HCT116 (cell line): ENCODE measurements around the gene VARS1. TPM values are rescaled to one million over a fixed set of nuclear protein-coding genes. Genes with fewer than 3 reads are reported as not detected.
A peak's percentile ranks its signal among the peaks of the same experiment; 100 is the strongest.

ENCODE experiments used
- ATAC-seq: fragments of 200-7000 bp; cut with Tn5 transposase; 2 replicates; pipeline ENCODE4 v1.9.1; 2020; ENCODE audit warnings: mild to moderate bottlenecking, moderate library complexity
- BruUV-seq: library from RNA; stranded (reverse); fragments of 400-500 nt; replicated peaks from 2 replicates; lab custom pipeline; 2021; lab: Mats Ljungman, UMichigan
- CTCF ChIA-PET: fragments of 300-600 bp; sonication (Branson Sonifier 250); formaldehyde crosslinking; loops from one replicate; lab custom pipeline; 2021; ENCODE audit warnings: antibody characterized with exemption; lab: Charles Lee
- POLR2A ChIA-PET: fragments of 300-600, 350-600 bp; sonication (Branson Sonifier 250); formaldehyde crosslinking; loops from one replicate; lab custom pipeline; 2021; ENCODE audit warnings: antibody characterized with exemption; lab: Charles Lee
- RAD21 ChIA-PET, 2 experiments: fragments of 300-600 bp; sonication (Branson Sonifier 250); formaldehyde crosslinking; loops; one replicate each; lab custom pipeline; 2023; ENCODE audit warnings: low total read pairs in 2 of 2; ENCODE audit not compliant: uncharacterized antibody in 2 of 2, unreplicated experiment in 2 of 2, low non-redundant PET in 1 of 2; lab: Charles Lee
- DNase-seq: peaks from one replicate; pipeline ENCODE4 v3.0.0-alpha.2; 2010; ENCODE audit warnings: low read depth, low spot score
- H2AFZ ChIP-seq: fragments of 200-600 bp; shearing (Covaris generic), sonication (generic); 2 replicates; pipeline ENCODE4 v1.6.1; 2017; ENCODE audit warnings: low read depth, mixed run types, mixed read lengths, antibody characterized with exemption, low read length; ENCODE audit not compliant: poor library complexity, severe bottlenecking
- H3K27ac ChIP-seq: 2 replicates; pipeline ENCODE4 v1.5.1; 2012; ENCODE audit warnings: low read depth, low read length
- H3K27me3 ChIP-seq: fragments of 200-600 bp; sonication (generic); 2 replicates; pipeline ENCODE4 v1.6.1; 2016; ENCODE audit warnings: mixed run types, low read length, mixed read lengths; ENCODE audit not compliant: insufficient read depth
- H3K36me3 ChIP-seq, 2 experiments: fragments of 200-500 bp in 1 of 2; fragments of 200-600 bp in 1 of 2; sonication (Bioruptor generic) in 1 of 2; sonication (generic) in 1 of 2; 2 replicates each; pipeline versions ENCODE4 v1.5.1 to v1.6.1; 2014 to 2016; ENCODE audit warnings: low read length in 2 of 2, inconsistent platforms in 1 of 2, mixed read lengths in 1 of 2, mixed run types in 1 of 2; ENCODE audit not compliant: insufficient read depth in 2 of 2, control insufficient read depth in 1 of 2
- H3K4me1 ChIP-seq, 2 experiments: fragments of 200-600 bp in 1 of 2; sonication (generic) in 1 of 2; 2 replicates each; pipeline versions ENCODE4 v1.5.1 to v1.6.1; 2012 to 2017; ENCODE audit warnings: low read length in 2 of 2, inconsistent platforms in 1 of 2, mild to moderate bottlenecking in 1 of 2, mixed read lengths in 1 of 2, mixed run types in 1 of 2, moderate library complexity in 1 of 2; ENCODE audit not compliant: insufficient read depth in 2 of 2, control insufficient read depth in 1 of 2
- H3K4me2 ChIP-seq: fragments of 200-600 bp; sonication (generic); 2 replicates; pipeline ENCODE4 v1.6.1; 2017; ENCODE audit warnings: mixed run types, low read length, mixed read lengths
- H3K4me3 ChIP-seq, 2 experiments: fragments of 200-600 bp in 1 of 2; sonication (generic) in 1 of 2; replicated peaks in 1 of 2; 2 replicates each; pipeline ENCODE4 v1.5.1; 2011 to 2016; ENCODE audit warnings: low read length in 2 of 2, control low read depth in 1 of 2, low read depth in 1 of 2, mild to moderate bottlenecking in 1 of 2, mixed read lengths in 1 of 2, mixed run types in 1 of 2
- H3K79me2 ChIP-seq: fragments of 200-600 bp; sonication (generic); 2 replicates; pipeline ENCODE4 v1.6.1; 2017; ENCODE audit warnings: mild to moderate bottlenecking, mixed run types, low read length, moderate library complexity, mixed read lengths; ENCODE audit not compliant: insufficient read depth
- H3K9ac ChIP-seq: fragments of 200-600 bp; sonication (generic); 2 replicates; pipeline ENCODE4 v1.6.1; 2016; ENCODE audit warnings: low read length, mixed read lengths
- H3K9me2 ChIP-seq: fragments of 200-600 bp; sonication (generic), shearing (Covaris generic); 2 replicates; pipeline ENCODE4 v1.6.1; 2017; ENCODE audit warnings: mixed run types, mild to moderate bottlenecking, moderate library complexity; ENCODE audit not compliant: insufficient read depth
- H3K9me3 ChIP-seq, 2 experiments: fragments of 200-500 bp in 1 of 2; fragments of 200-600 bp in 1 of 2; sonication (Bioruptor generic) in 1 of 2; sonication (generic) in 1 of 2; 2 replicates each; pipeline ENCODE4 v1.6.1; 2014 to 2017; ENCODE audit warnings: low read length in 2 of 2, mixed read lengths in 2 of 2, inconsistent platforms in 1 of 2, low read depth in 1 of 2, mild to moderate bottlenecking in 1 of 2, mixed run types in 1 of 2, moderate library complexity in 1 of 2; ENCODE audit not compliant: control insufficient read depth in 1 of 2, insufficient read depth in 1 of 2
- H4K20me1 ChIP-seq: fragments of 200-600 bp; sonication (generic), shearing (Covaris generic); 2 replicates; pipeline ENCODE4 v1.6.1; 2017; ENCODE audit warnings: mixed run types, mild to moderate bottlenecking, moderate library complexity; ENCODE audit not compliant: insufficient read depth
- CBX3 ChIP-seq: IDR thresholded peaks from 2 replicates; pipeline ENCODE4 v1.6.1; 2012; ENCODE audit warnings: low read depth
- CTCF ChIP-seq, 3 experiments: fragments of 200-600 bp in 1 of 3; sonication (generic) in 1 of 3; IDR thresholded peaks in 2 of 3; conservative IDR thresholded peaks in 1 of 3; 2 replicates each; pipeline ENCODE4 v1.5.1; 2012 to 2017; ENCODE audit warnings: low read depth in 2 of 3, low read length in 2 of 3, antibody characterized with exemption in 1 of 3, borderline replicate concordance in 1 of 3, control low read depth in 1 of 3, mild to moderate bottlenecking in 1 of 3, mixed read lengths in 1 of 3, mixed run types in 1 of 3, moderate library complexity in 1 of 3; ENCODE audit not compliant: insufficient read depth in 1 of 3
- EZH2 ChIP-seq: fragments of 200-600 bp; sonication (generic); IDR thresholded peaks from 2 replicates; pipeline ENCODE4 v1.6.1; 2017; ENCODE audit warnings: antibody characterized with exemption, mixed run types
- JUND ChIP-seq: IDR thresholded peaks from 2 replicates; pipeline ENCODE4 v1.6.1; 2012
- MAX ChIP-seq: IDR thresholded peaks from 2 replicates; pipeline ENCODE4 v1.6.1; 2012
- POLR2A ChIP-seq: IDR thresholded peaks from 2 replicates; pipeline ENCODE4 v1.7.0; 2011; ENCODE audit warnings: borderline replicate concordance; ENCODE audit not compliant: insufficient read depth, insufficient read length; ENCODE audit errors: extremely low read depth
- POLR2AphosphoS5 ChIP-seq: IDR thresholded peaks from 2 replicates; pipeline ENCODE4 v1.6.1; 2011; ENCODE audit warnings: mild to moderate bottlenecking, low read depth, low read length, moderate library complexity
- SIN3A ChIP-seq: IDR thresholded peaks from 2 replicates; pipeline ENCODE4 v1.6.1; 2012; ENCODE audit warnings: low read depth
- TCF7L2 ChIP-seq: IDR thresholded peaks from 2 replicates; pipeline ENCODE4 v1.7.0; 2011; ENCODE audit warnings: borderline replicate concordance, inconsistent platforms; ENCODE audit not compliant: insufficient read depth, insufficient read length; ENCODE audit errors: extremely low read depth
- YY1 ChIP-seq: IDR thresholded peaks from 2 replicates; pipeline ENCODE4 v1.6.1; 2011; ENCODE audit warnings: low read length, low read depth, moderate library complexity, mild to moderate bottlenecking; ENCODE audit not compliant: insufficient replicate concordance; ENCODE audit errors: extremely low read depth
- ZFX ChIP-seq: fragments of 450-650 bp; IDR thresholded peaks from 2 replicates; pipeline ENCODE4 v1.6.1; 2017
- intact Hi-C: fragments of 100-400 bp; cut with micrococcal nuclease; formaldehyde crosslinking; loops from 2 replicates; pipeline ENCODE4 v1.10.0; 2022
- total RNA-seq: library from RNA; stranded (reverse); gene quantifications from one replicate; pipeline ENCODE4 v1.2.1, GENCODE V29; 2021; ENCODE audit not compliant: unreplicated experiment

Gene VARS1
- total RNA-seq, 1 experiment from 2014 or later: 254 TPM

- ATAC-seq (peak; percentile 83), DNase-seq (peak; percentile 77)
- Histone ChIP-seq H3K79me2 (peaks cover 73% of the 10 kb centered on the region), H3K27me3 (no peaks in the 10 kb centered on the region), H2AFZ (no peak overlapping the region), H3K9me3 (no peaks in the 10 kb centered on the region), H3K4me3 (peak overlapping the region; percentile 98 to 99), H3K36me3 (peaks cover 22 to 42% of the 10 kb centered on the region in 2 experiments; a peak in 3 of 4 replicates), H4K20me1 (peaks cover 28% of the 10 kb centered on the region), H3K9me2 (no peaks in the 10 kb centered on the region), H3K4me2 (peak overlapping the region; percentile 94), H3K9ac (peak overlapping the region; percentile 100), H3K27ac (peak overlapping the region; percentile 93), H3K4me1 (peaks cover 25 to 64% of the 10 kb centered on the region in 2 experiments)
- intact Hi-C loops: loop anchor here (1.0 to 10.0 kb wide), 4 partner anchors 28 to 290 kb away; partner anchors contain the start of genes ATP6V1G2, CLIC1, DDX39B and NEU1
- BruUV-seq: no TSS peak
- ChIA-PET RAD21 (no interaction called here), POLR2A (interaction anchor here (0.7 to 2.1 kb wide), 8 partner anchors 28 to 170 kb away, joined by 3 to 6 read pairs (median 4); partner anchors contain the start of genes ABHD16A, GPANK1, LSM2 and NEU1), CTCF (no interaction called here)
- TF ChIP-seq YY1 (peak; percentile 94), CTCF (IDR thresholded peaks at IDR 0.05 in 2 of 3, conservative IDR thresholded peaks at IDR 0.05 in 1 of 3; ENCODE audit: borderline replicate concordance in 1 of 3, insufficient read depth in 1 of 3, low read depth in 2 of 3, low read length in 2 of 3) (no peak), MAX (no peak), SIN3A (no peak), POLR2A (peak; percentile 97), TCF7L2 (no peak), POLR2AphosphoS5 (peak; percentile 99), ZFX (0 out of 2 replicates have a peak, but pooled peaks have one; percentile 27), EZH2 (no peak), JUND (no peak), CBX3 (no peak)
Observed at GRCh38 chr6:31834367-31835250, 39.1 kb upstream of the VARS1 start.
